AG20443 (cell line): ENCODE results near the gene TBC1D12.
"Not testable (repeated sequence)": the region's sequence is repeated elsewhere in the genome, so short reads cannot be mapped to it uniquely, and the experiment has no call there.

Source experiments
- DNase-seq: peaks from one replicate; pipeline ENCODE4 v3.0.0; 2012; ENCODE audit warnings: low spot score, mixed read lengths

The TBC1D12 gene

GRCh38 chr10:94402204-94402842 lies at the start of gene TBC1D12:
TSS of gene TBC1D12 (plus strand) at chr10:94402541. CDS start at chr10:94402614, 73 bp downstream.
- DNase-seq: peak; percentile 97

GRCh38 chr10:94353336-94353735 lies 49.0 kb upstream of the TBC1D12 start:
- no peak for DNase-seq

- DNase-seq: no peak
These were observed 46.5 kb upstream of the TBC1D12 start for GRCh38 chr10:94355841-94356240.

GRCh38 chr10:94357193-94357592 lies 45.1 kb upstream of the TBC1D12 start:
- DNase-seq: no peak

GRCh38 chr10:94358480-94358879 lies 43.9 kb upstream of the TBC1D12 start:
- peak; percentile 84 for DNase-seq

GRCh38 chr10:94361171-94361794 lies 41.1 kb upstream of the TBC1D12 start:
- peak; percentile 10 for DNase-seq

- peak; percentile 98 for DNase-seq
These were observed 39.7 kb upstream of the TBC1D12 start, which contains the start of gene NOC3L for GRCh38 chr10:94362360-94363250. TSS of gene NOC3L (minus strand) at chr10:94362939. CDS start at chr10:94362838, 101 bp downstream.

GRCh38 chr10:94363251-94363565 lies 39.1 kb upstream of the TBC1D12 start:
- DNase-seq: no peak

GRCh38 chr10:94364482-94364881 lies 37.9 kb upstream of the TBC1D12 start:
- DNase-seq: peak; percentile 8

GRCh38 chr10:94366382-94366781 lies 36.0 kb upstream of the TBC1D12 start:
- no peak for DNase-seq

GRCh38 chr10:94370501-94370900 lies 31.8 kb upstream of the TBC1D12 start:
- no peak for DNase-seq

GRCh38 chr10:94375374-94375773 lies 27.0 kb upstream of the TBC1D12 start:
- DNase-seq: no peak

GRCh38 chr10:94376865-94377264 lies 25.5 kb upstream of the TBC1D12 start:
- no peak for DNase-seq

GRCh38 chr10:94383530-94383929 lies 18.8 kb upstream of the TBC1D12 start:
- DNase-seq: no peak

GRCh38 chr10:94385733-94386132 lies 16.6 kb upstream of the TBC1D12 start:
- not testable (repeated sequence) for DNase-seq

- not testable (repeated sequence) for DNase-seq
These were observed 10.2 kb upstream of the TBC1D12 start for GRCh38 chr10:94392117-94392516.

- peak; percentile 11 for DNase-seq
These were observed 4.6 kb upstream of the TBC1D12 start for GRCh38 chr10:94397549-94398370.

- no peak for DNase-seq
These were observed 3.6 kb upstream of the TBC1D12 start for GRCh38 chr10:94398762-94399161.

- peak; percentile 61 for DNase-seq
These were observed 570 bp downstream of the TBC1D12 start for GRCh38 chr10:94402843-94403379.

- peak; percentile 57 for DNase-seq
These were observed 1.3 kb downstream of the TBC1D12 start for GRCh38 chr10:94403380-94404213.

- no peak for DNase-seq
These were observed 3.1 kb downstream of the TBC1D12 start for GRCh38 chr10:94405406-94405805.
